Fibroblast of lung (primary cell): ENCODE measurements around the gene VGLL4. TPM values are rescaled to one million over a fixed set of nuclear protein-coding genes. Genes with fewer than 3 reads are reported as not detected.

Experiments
- DNase-seq, 2 donors: peaks; one replicate each; pipeline versions ENCODE4 v3.0.0 to v3.0.0-alpha.2; 2010; ENCODE audit warnings: low read depth in 2 of 2
- H2AFZ ChIP-seq: 2 replicates; pipeline ENCODE4 v1.5.1; 2012; ENCODE audit warnings: low read length, control low read depth, inconsistent platforms
- H3K27ac ChIP-seq: 2 replicates; pipeline ENCODE4 v1.5.1; 2011; ENCODE audit warnings: low read length, control low read depth; ENCODE audit not compliant: insufficient read depth
- H3K27me3 ChIP-seq: 2 replicates; pipeline ENCODE4 v1.5.1; 2011; ENCODE audit warnings: mild to moderate bottlenecking, low read length; ENCODE audit not compliant: control insufficient read depth, insufficient read depth
- H3K36me3 ChIP-seq: 2 replicates; pipeline ENCODE4 v1.5.1; 2011; ENCODE audit warnings: low read length; ENCODE audit not compliant: control insufficient read depth, insufficient read depth
- H3K4me1 ChIP-seq: 2 replicates; pipeline ENCODE4 v1.5.1; 2011; ENCODE audit warnings: low read length; ENCODE audit not compliant: control insufficient read depth, insufficient read depth; ENCODE audit errors: extremely low read depth
- H3K4me2 ChIP-seq: 2 replicates; pipeline ENCODE4 v1.5.1; 2011; ENCODE audit warnings: low read length, control low read depth; ENCODE audit not compliant: insufficient read depth; ENCODE audit errors: extremely low read depth
- H3K4me3 ChIP-seq, 4 experiments: fragments of 200-600 bp in 1 of 4; sonication (generic) in 1 of 4; replicated peaks in 1 of 4; 2 replicates each; pipeline ENCODE4 v1.5.1; 2011 to 2016; ENCODE audit warnings: low read length in 4 of 4, low read depth in 3 of 4, mild to moderate bottlenecking in 3 of 4, control low read depth in 2 of 4, inconsistent platforms in 1 of 4, mixed read lengths in 1 of 4; ENCODE audit not compliant: insufficient read depth in 1 of 4; ENCODE audit errors: control extremely low read depth in 1 of 4
- H3K79me2 ChIP-seq: 2 replicates; pipeline ENCODE4 v1.5.1; 2012; ENCODE audit warnings: mild to moderate bottlenecking, low read length, inconsistent platforms; ENCODE audit not compliant: control insufficient read depth, insufficient read depth
- H3K9ac ChIP-seq: 2 replicates; pipeline ENCODE4 v1.5.1; 2011; ENCODE audit warnings: mild to moderate bottlenecking, low read length, control low read depth; ENCODE audit not compliant: insufficient read depth
- H3K9me3 ChIP-seq: 2 replicates; pipeline ENCODE4 v1.5.1; 2012; ENCODE audit warnings: low read depth, low read length; ENCODE audit not compliant: control insufficient read depth, insufficient read depth
- H4K20me1 ChIP-seq: 2 replicates; pipeline ENCODE4 v1.5.1; 2011; ENCODE audit warnings: low read length; ENCODE audit not compliant: control insufficient read depth, insufficient read depth; ENCODE audit errors: extremely low read depth
- CTCF ChIP-seq, 2 donors: IDR thresholded peaks in 1 of 2; conservative IDR thresholded peaks in 1 of 2; 1 replicate in 1 of 2; 2 replicates in 1 of 2; pipeline ENCODE4 v1.5.1; 2011 to 2012; ENCODE audit warnings: low read length in 2 of 2, control low read depth in 1 of 2, inconsistent platforms in 1 of 2, low read depth in 1 of 2, mild to moderate bottlenecking in 1 of 2
- EZH2 ChIP-seq: IDR thresholded peaks from 2 replicates; pipeline ENCODE4 v1.5.1; 2012; ENCODE audit warnings: low read length, control low read depth, mild to moderate bottlenecking; ENCODE audit errors: missing control alignments
- polyA plus RNA-seq, 2 donors: library from polyadenylated mRNA; depleted of rRNA in 1 of 2; stranded (reverse) in 1 of 2; unstranded in 1 of 2; fragments of >200 nt; gene quantifications; 2 replicates each; pipeline ENCODE4 v1.2.1, GENCODE V29; 2011 to 2012; ENCODE audit warnings: missing spikeins in 1 of 2
- total RNA-seq: library from RNA; depleted of rRNA; stranded (reverse); fragments of >200 nt; gene quantifications from 2 replicates; pipeline ENCODE4 v1.2.1, GENCODE V29; 2014

The VGLL4 gene
- total and polyA plus RNA-seq, 2 donors (not counting 1 experiment from before 2014, with no cell fraction given), result 18.4 to 34.7 TPM

- Histone ChIP-seq H4K20me1 (no peaks in the 10 kb centered on the region), H2AFZ (no peak overlapping the region), H3K9me3 (no peaks in the 10 kb centered on the region), H3K9ac (no peak overlapping the region), H3K79me2 (peaks cover 22% of the 10 kb centered on the region), H3K4me3 (no peak overlapping the region), H3K4me2 (peak overlapping the region; percentile 9), H3K36me3 (peaks cover 21% of the 10 kb centered on the region), H3K27me3 (no peaks in the 10 kb centered on the region), H3K27ac (peak overlapping the region; percentile 56), H3K4me1 (peaks cover 23% of the 10 kb centered on the region)
- DNase-seq, result peak; percentile 80 to 93
- TF ChIP-seq CTCF (conservative IDR thresholded peaks at IDR 0.05 in 1 of 2, IDR thresholded peaks at IDR 0.05 in 1 of 2; ENCODE audit: low read depth in 1 of 2, low read length in 2 of 2), result no peak
- no peak for TF ChIP-seq EZH2
These were observed 86.7 kb downstream of the VGLL4 start for GRCh38 chr3:11556851-11557644.

DNA sequence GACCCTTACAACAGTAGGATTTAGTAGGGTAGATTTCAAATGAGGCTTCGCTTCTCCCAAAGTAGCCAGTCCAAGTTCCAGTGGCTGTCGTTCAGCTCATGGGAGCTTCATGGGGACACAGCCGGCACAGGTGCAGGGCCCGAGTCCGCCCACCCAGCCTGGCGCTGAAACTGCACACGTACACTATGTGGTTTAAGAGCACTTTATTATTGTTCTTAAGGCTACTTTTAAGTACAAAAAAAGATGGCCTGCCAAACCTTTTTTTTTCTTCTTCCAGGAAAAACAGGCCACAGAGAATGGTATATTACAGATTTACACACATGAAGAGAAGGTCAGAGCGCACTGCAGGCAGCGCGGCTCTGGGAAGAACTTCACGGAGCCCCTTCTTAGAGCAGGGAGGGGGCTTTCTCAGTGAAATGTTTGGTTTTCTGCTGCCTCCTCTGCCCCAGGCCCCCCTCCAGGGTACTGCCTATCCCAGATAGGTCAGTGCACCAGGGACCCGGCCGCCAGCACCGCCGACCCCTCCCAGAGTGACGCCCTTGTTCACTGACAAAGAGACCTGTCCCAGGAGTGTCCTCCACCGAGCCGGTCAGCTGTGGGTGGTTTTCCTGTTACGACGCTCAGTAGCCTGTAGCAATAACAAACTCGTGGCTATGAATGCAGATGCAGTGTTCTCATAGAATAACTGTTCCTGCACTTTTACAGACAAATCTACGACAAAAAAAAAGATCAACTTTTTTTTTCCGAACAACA is 87.7 kb downstream of the VGLL4 start:
- no peak overlapping the region for H3K4me3 ChIP-seq
- no peaks in the 10 kb centered on the region for H3K27me3 ChIP-seq
- H2AFZ ChIP-seq, result no peak overlapping the region
- peaks cover 18% of the 10 kb centered on the region for H3K36me3 ChIP-seq
- no peak overlapping the region for H3K9ac ChIP-seq
- H3K4me1 ChIP-seq, result peaks cover 21% of the 10 kb centered on the region
- no peak for TF ChIP-seq EZH2
- no peak for TF ChIP-seq CTCF (conservative IDR thresholded peaks at IDR 0.05 in 1 of 2, IDR thresholded peaks at IDR 0.05 in 1 of 2; ENCODE audit: low read depth in 1 of 2, low read length in 2 of 2)
- H3K27ac ChIP-seq, result no peak overlapping the region
- H3K79me2 ChIP-seq, result peaks cover 19% of the 10 kb centered on the region
- H3K9me3 ChIP-seq, result no peaks in the 10 kb centered on the region
- H3K4me2 ChIP-seq, result no peak overlapping the region
- no peak for DNase-seq
- H4K20me1 ChIP-seq, result no peaks in the 10 kb centered on the region

DNA sequence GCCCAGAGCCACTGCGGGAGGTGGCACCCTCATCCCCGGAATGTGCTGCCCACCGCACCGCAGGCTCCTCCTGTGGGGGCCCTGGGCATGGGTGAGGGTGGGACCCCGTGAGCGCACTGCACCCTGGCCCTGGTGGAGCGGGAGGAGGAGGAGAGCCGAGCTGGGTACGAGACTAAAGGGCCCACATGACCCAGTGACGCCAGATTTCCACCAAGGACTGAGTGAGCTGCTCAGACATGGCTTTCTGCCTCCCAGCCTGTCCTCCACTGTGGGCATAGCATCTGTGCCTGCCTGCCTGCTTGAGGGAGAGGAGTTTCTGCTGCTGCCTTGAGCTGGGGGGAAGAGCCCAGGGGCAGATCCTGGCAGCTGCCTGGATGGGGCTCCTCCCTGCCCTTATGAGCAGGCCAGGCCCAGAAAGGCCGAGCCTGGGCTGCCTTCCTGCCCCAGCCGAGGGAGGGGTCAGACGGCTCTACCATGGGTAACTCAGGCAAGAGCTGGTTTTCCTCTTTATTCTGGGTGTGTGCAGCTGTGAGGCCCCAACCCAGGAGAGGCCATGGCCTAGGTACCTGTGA is 88.4 kb downstream of the VGLL4 start:
- H4K20me1 ChIP-seq, result no peaks in the 10 kb centered on the region
- no peak overlapping the region for H3K4me3 ChIP-seq
- no peak overlapping the region for H3K4me2 ChIP-seq
- H3K36me3 ChIP-seq, result peaks cover 18% of the 10 kb centered on the region
- H3K9ac ChIP-seq, result no peak overlapping the region
- H2AFZ ChIP-seq, result no peak overlapping the region
- H3K27ac ChIP-seq, result no peak overlapping the region
- H3K4me1 ChIP-seq, result peaks cover 17% of the 10 kb centered on the region
- H3K9me3 ChIP-seq, result no peaks in the 10 kb centered on the region
- peaks cover 15% of the 10 kb centered on the region for H3K79me2 ChIP-seq
- no peaks in the 10 kb centered on the region for H3K27me3 ChIP-seq
- no peak for DNase-seq
- TF ChIP-seq CTCF (conservative IDR thresholded peaks at IDR 0.05 in 1 of 2, IDR thresholded peaks at IDR 0.05 in 1 of 2; ENCODE audit: low read depth in 1 of 2, low read length in 2 of 2) (no peak), EZH2 (no peak)
